ENCODE data around the gene FGD2.

FGD2 gene

GRCh38 chr6:37005061-37005810 is at the start of gene FGD2:
Gene FGD2 (plus strand): TSS chr6:37005655. CDS start chr6:37005818, 163 bp downstream.
- DNase-seq (ENCODE audit: low read depth in 2 of 2), result no peak

DNA sequence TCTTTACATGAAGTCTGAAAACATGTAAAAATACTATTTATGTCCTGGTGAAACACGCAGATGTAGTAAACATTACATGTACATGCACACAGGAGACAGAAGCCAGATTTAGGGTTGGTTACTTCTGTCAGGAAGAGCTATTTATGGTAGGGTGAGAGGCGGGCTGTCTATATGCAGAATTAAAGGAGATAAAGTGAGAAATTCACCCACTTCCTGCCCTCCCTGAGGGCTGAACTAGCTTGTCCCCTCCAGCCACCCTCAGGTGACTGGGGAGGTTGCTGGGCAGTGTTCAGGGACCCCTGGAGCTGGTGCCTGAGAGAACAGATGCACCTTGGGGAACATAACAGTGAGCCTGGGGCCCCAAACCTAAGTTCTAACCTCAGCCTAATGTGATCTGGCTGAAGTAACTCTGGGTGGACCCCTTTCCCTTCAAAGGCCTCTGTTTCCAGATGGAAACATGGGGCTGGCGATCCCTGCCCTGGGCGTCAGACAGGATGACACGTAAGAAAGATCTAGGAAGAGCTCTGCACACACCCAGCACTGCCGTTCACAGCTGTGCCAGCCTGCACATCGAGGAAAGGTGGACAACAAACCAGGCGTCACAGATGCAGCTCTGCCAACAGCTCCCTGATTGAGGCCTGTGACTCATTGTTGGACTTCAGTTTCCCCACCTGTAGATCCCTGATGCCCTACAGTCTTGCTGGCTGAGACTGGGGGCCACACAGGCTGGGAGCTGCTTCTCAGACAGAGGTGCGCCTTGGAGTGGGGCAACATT is 49.6 kb upstream of the FGD2 start:
- DNase-seq (ENCODE audit: low read depth in 2 of 2), result no peak

DNA sequence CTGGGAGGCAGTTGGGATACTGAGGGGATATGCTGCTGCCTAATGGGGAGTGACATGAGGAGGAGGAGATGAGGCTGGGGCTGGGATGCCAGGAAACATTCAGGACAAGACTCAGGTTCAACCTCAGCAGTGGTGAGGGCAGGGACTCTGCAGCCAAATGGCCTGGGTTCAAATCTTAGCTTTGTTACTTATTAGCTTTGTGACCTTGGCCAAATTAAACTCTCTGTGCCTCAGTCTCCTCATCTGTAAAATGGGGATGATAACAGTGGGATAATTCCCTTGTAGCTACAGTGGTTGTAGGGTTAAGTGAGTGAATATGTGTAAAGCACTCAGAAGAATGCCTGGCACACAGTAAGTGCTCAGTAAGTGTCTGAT is 49.0 kb upstream of the FGD2 start:
- DNase-seq (ENCODE audit: low read depth in 2 of 2), result no peak

GRCh38 chr6:36957773-36958271 is 47.6 kb upstream of the FGD2 start:
- DNase-seq (ENCODE audit: low read depth in 2 of 2), result no peak

DNA sequence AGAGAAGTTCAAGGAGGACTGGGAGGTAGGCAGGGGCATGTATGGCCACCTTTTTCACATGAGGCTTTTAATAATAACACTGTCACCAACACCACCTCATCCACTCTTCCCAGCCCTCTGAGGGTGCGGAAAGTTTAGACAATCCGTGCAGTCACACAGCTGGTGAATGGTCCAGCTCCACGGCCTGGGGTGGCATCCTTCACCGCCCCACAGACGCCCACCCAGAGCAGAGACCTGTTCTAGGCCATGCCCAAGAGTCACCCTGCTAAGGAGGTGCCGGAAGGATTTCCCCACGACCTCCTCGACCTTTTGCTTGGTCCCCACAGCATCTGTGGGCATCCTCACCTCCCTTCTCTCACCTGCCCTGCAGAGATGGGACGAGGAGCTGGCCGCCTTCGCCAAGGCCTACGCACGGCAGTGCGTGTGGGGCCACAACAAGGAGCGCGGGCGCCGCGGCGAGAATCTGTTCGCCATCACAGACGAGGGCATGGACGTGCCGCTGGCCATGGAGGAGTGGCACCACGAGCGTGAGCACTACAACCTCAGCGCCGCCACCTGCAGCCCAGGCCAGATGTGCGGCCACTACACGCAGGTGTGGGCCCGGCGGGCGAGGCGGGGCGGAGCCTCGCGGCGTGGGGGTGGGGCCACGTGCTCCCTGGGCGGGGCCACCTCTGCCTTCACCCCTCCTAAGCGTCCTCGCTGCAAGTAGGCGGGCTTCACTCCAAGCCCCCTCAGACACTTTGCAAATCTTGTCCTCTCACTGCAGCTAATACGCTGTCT is 46.5 kb upstream of the FGD2 start:
- DNase-seq (ENCODE audit: low read depth in 2 of 2), result no peak

DNA sequence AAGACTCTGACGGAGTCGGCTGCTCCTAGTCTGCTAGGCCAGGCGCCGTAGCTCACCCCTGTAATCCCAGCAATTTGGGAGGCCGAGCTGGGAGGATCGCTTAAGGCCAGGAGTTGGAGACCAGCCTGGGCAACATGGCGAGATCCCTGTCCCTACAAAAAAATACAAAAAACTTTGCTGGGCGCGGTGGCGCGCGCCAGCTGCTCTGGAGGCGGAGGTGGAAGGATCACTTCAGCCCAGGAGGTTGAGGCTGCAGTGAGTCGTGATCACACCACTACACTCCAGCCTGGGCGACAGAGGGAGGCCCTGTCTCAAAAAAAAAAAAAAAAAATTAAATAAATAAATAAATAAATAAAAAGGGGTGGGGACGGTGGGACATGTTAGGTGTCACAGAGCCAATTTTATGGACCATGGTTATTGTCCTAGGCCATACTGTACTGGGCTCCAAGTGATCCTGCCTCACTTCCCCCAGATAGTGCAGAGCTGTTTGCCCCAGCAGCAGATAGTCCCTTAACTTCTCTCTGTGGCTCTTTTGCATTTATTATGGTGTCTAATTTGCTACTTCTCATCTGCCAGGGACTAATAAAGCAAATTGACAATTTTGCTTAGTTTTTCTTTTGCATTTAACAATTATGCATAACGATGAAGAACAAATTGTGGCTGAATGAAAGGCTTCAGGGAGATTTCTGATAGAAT is 45.8 kb upstream of the FGD2 start:
- no peak for DNase-seq (ENCODE audit: low read depth in 2 of 2)

DNA sequence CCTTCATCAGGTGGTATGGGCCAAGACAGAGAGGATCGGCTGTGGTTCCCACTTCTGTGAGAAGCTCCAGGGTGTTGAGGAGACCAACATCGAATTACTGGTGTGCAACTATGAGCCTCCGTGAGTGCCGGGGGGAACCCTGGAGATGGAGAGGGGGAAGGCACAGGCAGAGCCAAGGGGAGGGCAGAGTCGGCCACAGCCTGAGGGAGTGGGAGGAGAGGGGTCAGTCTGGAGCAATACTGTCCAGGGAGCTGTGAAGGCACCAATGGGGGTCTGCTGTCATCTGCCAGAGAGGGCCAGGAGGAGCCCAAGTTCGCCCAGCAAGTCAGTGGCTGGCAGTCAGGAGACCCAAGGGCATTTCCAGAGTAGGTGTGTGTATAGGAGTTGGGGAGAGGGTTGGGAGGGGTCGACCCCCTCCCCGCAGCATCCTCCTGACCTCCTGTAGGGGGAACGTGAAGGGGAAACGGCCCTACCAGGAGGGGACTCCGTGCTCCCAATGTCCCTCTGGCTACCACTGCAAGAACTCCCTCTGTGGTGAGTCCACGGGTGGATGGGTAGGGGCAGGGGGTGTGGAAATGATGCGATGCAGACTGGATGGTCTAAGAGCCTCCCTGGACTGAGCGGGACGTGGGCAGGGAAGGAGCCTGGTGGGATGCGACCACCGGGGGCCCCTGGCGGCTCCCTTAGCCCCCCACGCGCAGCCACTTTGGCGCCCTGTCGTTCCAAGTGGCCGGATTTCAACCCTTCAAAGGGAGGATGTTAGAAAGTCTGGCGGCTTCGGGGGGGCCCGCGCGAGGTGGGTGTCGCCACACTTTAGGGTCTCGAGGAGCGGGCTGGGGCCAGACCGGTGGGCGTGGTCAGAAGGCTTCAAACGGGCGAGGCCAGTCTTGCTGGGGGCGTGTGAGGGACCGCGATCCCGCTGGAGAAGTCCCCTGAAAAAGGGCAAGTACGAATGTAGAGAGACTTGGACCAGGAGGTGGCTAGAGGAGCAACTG is 43.7 kb upstream of the FGD2 start:
- no peak for DNase-seq (ENCODE audit: low read depth in 2 of 2)

DNA sequence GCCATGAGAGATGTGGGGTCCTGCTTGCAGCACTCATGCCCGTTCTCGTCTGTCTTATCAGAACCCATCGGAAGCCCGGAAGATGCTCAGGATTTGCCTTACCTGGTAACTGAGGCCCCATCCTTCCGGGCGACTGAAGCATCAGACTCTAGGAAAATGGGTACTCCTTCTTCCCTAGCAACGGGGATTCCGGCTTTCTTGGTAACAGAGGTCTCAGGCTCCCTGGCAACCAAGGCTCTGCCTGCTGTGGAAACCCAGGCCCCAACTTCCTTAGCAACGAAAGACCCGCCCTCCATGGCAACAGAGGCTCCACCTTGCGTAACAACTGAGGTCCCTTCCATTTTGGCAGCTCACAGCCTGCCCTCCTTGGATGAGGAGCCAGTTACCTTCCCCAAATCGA is 42.6 kb upstream of the FGD2 start:
- peak; percentile 49 to 73 for DNase-seq (ENCODE audit: low read depth in 2 of 2)

GRCh38 chr6:36963451-36964290 is 41.8 kb upstream of the FGD2 start:
- no peak for DNase-seq (ENCODE audit: low read depth in 2 of 2)

DNA sequence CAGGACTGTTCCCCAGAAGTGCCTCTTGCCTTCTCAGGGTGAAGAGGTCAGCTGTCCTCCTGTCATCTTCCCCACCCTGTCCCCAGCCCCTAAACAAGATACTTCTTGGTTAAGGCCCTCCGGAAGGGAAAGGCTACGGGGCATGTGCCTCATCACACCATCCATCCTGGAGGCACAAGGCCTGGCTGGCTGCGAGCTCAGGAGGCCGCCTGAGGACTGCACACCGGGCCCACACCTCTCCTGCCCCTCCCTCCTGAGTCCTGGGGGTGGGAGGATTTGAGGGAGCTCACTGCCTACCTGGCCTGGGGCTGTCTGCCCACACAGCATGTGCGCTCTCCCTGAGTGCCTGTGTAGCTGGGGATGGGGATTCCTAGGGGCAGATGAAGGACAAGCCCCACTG is 41.1 kb upstream of the FGD2 start:
- DNase-seq (ENCODE audit: low read depth in 2 of 2), result no peak

- no peak for DNase-seq (ENCODE audit: low read depth in 2 of 2)
Measured at GRCh38 chr6:36964908-36965307, 40.5 kb upstream of the FGD2 start.

DNA sequence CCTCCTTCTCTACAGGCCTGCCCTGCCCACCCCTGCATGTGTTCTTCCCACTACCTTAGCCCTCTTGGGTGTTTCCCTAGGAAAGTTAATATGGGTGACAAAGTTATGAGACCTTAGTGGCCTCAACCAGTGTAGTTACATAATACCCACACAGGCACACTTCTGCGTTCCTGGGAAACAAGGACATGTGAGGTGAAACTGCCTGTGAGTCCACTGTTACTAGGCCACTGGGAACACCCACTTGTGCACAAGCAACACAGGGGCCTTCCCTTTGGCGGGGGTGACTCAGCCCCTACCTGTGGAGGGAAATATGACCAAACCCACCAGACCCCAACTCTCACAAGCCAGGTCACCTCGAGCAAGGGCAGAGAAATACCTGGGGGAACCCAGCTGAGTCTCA is 38.2 kb upstream of the FGD2 start:
- no peak for DNase-seq (ENCODE audit: low read depth in 2 of 2)

DNA sequence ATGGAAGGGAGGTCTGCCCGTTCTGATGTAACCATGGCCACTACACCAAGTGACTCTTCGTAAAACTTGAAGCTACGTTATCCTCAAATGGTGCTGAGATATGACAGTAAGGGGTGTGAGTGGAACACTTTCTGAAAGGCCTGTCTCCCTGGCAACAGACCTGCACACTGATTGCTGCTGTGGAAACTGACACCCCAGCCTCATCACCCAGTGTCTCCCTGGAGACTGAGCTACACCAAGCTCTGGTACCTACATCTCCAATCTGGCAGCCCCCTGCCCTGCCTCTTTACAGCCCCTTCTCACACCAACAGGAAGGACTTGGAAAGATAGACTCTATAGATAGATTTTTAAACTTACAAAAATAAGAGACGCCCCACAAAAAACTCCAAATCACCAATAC is 37.7 kb upstream of the FGD2 start:
- DNase-seq (ENCODE audit: low read depth in 2 of 2), result no peak

GRCh38 chr6:36968266-36968977 is 37.0 kb upstream of the FGD2 start:
- no peak for DNase-seq (ENCODE audit: low read depth in 2 of 2)

DNA sequence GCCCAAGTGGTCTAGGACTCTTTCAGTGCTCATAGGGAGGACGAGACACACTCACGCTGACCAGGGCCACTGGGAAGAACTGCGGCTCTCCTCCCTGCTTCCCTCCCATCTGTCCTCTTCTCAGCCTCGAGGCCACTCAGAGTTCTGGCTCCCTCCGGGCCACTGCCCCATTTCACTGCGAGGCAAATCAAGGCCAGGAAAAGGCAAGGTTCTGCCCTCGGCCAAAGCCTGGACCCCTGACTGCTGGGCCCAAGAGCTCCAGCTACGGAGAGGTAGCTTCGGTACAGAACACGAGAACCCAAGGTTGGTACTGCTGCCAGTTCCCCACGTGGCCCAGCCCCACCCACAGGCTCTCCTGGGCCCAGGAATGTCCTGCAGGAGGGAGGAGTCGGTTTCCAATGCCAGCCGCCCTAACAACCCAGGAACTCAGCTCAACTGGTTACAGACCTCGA is 36.2 kb upstream of the FGD2 start:
- no peak for DNase-seq (ENCODE audit: low read depth in 2 of 2)

GRCh38 chr6:36969988-36970891 is 35.2 kb upstream of the FGD2 start:
- no peak for DNase-seq (ENCODE audit: low read depth in 2 of 2)

GRCh38 chr6:36970892-36971842 is 34.3 kb upstream of the FGD2 start:
- no peak for DNase-seq (ENCODE audit: low read depth in 2 of 2)

Data from stimulated activated CD4-positive, alpha-beta T cell treated with anti-CD3 and anti-CD28 coated beads, Interleukin-12 subunit alpha, Interleukin-12 subunit beta, amount 100 ng/mL, for 24 hours (primary cell).